ENCODE measurements around the gene IFIT3.
"Not testable (repeated sequence)": the region's sequence is repeated elsewhere in the genome, so short reads cannot be mapped to it uniquely, and the experiment has no call there.

Gene IFIT3

DNA sequence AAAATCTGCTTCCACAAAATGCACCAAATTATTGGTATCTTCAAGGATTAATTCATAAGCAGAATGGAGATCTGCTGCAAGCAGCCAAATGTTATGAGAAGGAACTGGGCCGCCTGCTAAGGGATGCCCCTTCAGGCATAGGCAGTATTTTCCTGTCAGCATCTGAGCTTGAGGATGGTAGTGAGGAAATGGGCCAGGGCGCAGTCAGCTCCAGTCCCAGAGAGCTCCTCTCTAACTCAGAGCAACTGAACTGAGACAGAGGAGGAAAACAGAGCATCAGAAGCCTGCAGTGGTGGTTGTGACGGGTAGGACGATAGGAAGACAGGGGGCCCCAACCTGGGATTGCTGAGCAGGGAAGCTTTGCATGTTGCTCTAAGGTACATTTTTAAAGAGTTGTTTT lies 12.1 kb downstream of the IFIT3 start:
- DNase-seq = no peak

DNA sequence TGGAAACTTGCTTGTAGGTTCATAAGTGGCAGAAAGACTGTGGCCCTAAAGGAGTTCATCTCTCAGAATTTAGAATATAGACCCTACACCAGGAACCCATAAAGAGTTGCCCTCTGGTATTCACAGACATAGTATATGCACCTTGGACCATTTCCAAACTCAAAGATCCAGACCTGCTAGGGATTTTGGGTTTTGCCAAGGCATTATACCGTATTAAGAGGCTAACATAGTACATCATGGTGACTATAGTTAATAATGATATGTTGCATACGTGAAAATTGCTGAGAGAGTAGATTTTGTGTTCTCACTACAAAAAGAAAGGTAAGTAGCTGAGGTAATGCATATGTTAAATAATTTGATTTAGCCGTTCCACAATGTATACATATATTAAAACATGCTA lies 13.9 kb downstream of the IFIT3 start:
- DNase-seq = no peak

DNA sequence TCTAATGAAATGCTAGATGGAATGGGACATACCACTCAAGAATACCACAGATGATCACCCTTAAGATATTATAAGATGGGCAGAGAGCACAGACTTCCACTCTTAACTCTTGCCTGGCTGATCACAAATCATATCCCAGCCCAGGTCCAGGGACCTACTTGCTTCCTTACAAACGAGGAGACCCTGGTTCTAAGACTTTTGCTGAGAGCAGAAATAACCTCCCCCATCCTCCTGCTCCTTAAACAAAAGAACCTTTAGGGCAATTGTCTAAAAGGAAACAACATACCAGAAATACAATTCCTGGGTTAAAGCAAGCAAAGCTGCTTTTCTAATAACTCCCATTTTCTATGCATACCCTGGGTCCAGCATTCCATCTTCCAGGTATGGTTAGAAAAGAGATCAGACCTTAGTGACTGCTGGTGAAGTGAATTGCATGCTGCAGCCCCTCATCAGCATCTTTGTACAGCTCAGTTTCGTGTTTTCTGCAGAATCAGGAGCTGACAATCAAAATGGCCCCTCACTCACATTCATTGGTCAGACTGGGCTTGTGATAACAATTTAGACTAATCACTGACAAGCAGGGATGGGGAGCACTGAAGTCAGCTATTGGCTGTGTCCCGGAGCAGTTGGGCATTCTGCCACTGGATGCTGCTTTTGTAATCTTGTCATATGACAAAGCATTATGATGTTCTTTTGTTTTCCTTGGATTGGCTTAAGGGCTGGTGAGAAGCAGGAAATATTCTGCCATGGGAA lies 14.6 kb downstream of the IFIT3 start:
- peak; percentile 50 for DNase-seq

DNA sequence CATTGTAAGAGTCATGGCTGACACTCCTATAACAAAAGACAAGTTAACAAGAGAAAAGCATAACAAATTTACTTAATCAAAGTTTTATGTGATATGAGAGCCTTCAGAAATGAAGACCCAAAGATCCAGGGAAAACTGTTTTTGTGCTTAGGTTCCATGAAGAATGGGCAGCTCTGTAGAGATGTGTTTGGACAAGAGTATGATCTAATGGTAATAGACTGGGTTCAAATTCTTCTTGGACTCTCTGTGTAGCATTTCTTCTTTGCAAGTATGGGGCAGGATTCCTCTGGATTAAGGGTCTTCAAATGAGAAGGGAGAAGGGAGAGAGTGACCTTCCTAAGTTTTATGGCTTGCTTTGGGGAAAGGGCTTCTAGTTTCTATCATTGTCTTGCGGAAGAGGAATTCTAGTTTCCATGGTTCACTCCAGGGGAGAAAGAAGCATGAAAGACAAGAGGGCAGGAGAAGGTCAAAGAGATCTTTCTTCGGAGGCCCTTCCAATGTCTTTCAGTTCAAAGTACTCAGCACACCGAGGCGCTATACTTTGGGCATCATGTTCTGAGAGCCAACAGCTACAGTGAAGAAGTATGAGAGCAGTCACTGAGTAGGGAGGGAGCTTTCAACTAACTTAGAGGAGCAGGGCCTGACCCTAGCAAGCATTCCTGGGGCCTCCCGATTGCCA lies 15.4 kb downstream of the IFIT3 start:
- no peak for DNase-seq

- DNase-seq = no peak
These were observed 16.4 kb downstream of the IFIT3 start for GRCh38 chr10:89344156-89344555.

DNA sequence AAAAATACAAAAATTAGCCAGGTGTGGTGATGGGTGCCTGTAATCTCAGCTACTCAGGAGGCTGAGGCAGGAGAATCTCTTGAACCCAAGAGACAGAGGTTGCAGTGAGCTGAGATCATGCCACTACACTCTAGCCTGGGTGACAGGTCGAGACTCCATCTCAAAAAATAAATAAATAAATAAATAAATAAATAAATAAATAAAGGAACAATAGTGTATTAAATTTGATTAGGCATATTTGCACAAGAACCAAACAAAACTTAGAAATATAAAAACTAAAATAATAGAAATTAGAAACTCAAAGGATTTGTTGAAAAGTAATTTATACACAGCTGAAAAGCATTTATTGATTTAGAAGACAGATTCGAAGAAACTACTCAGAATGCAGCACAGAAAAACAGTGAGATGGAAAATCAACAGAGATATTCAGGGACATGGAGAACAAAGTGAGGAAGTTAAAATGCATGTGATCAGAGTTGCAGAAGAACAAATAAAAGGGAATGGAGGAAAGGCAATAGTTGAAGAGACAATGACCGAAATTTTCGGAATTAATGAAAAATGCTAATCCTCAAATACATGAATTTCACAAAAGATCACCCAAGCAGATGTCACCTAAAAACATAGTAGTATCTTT lies 17.7 kb downstream of the IFIT3 start:
- no peak for DNase-seq

DNA sequence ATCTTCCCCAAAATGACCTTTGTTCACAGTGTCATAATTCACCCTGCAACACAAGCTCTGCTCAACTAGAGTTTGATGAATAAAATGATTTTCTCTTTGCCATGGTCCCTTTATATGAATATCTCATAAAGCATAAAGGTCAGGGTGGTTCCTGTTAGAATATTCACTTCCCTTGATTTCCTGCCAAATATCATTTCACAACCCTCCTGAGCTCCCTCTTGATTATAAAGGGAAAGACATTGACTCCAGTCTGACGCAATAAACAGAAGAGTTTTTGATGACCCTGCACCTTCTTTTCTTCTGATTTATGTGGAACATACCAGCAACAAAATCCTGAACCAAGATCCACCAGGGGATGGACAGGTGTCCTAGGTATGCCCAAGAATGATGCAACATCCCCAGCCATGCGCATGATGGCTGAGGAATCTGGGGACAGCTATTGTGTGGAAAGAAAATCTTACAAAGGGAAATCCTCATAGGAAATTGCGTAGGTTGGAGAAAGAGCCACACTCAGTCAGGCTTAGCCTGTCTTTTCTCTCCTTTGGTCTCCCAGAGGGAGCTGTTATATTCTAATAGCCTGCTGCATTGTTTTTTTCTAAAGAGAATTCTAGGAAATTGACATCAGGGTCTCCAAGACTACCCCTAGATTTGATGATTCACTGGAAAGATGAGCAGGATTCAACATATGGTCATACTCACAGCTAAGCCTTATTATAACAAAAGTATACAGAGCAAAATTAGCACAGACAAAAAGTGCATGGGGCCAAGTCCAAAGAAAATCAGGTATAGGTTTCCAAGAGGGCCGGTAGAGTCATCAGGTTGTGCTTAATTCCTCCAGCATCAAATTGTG lies 18.8 kb downstream of the IFIT3 start:
- DNase-seq = no peak

- DNase-seq = no peak
These were observed 20.1 kb downstream of the IFIT3 start for GRCh38 chr10:89347701-89348457.

DNA sequence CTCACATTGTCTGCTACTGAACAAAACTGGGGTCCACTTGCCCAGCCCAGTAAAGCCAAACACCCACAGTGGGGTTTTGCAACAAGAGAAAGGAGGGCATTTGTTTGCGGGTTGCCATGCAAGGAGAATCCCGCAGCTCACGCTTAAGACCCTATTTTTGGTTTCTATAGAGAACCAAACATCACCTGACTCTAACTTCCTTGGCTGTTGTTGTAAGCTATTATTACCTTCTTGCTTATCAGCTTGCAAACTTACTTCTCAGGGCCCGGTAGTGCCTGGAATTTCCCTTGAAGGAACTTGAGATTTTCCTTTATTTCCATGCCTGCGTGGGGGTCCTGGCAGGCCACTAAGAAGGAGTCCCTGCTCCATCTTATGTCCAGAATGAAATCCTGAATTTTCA lies 20.7 kb downstream of the IFIT3 start:
- DNase-seq = no peak

GRCh38 chr10:89348975-89349374 lies 21.2 kb downstream of the IFIT3 start:
- no peak for DNase-seq

GRCh38 chr10:89350631-89351315 lies 23.0 kb downstream of the IFIT3 start:
- not testable (repeated sequence) for DNase-seq

DNA sequence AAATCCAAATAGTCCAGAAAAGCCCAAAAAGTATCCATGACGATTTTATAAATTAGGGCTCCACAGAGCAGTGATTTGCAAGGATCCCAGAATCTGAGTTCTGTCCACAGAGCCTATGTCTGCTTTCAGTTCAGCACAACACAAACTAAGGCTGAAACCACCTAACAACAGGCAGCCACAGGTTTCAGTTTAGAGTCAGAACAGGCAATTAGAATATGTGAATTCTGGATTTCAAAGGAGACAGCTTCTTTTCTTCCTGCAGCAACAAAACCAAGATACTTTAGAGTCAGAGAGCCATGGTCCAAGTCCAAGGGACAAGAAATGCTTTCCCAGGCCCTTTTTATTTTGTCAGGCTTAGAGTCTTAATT lies 23.6 kb downstream of the IFIT3 start:
- DNase-seq = no peak

DNA sequence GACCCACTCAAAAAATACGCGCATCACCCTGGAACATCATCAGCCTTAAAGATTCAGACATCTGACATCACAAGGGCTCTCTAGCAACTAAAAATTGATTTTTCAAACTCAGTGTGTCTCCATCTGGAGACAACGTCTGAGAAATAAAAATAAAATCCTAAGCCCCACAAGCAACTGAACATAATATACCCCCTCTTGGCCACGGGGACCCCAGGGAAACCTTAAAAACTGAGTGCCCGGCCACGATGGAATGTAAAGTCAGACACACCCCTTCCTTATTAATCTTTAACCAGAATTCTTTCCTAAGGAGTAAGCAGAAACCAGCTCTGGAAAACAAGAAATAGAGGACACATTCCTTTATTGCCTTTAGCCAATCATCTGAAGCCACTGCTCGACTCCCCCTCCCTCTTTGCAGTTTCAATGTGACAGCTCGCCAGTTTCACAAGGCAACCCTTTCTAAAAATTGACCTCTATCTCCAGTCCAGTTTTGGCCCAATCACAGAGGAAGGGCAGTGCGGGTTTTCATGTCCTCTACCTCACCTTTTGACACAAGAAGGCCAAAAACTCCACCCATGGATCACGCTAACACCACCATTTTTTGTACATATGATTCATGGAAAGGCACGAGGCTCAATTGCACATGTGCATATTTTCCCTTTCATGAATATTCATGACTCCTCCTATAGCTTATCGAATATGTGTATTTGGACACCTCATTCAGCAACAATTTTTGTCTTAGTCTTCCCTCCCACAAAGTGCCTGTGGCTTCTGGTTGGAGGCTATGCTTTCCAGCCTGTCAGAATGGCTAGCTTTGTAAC lies 24.2 kb downstream of the IFIT3 start:
- DNase-seq = no peak

DNA sequence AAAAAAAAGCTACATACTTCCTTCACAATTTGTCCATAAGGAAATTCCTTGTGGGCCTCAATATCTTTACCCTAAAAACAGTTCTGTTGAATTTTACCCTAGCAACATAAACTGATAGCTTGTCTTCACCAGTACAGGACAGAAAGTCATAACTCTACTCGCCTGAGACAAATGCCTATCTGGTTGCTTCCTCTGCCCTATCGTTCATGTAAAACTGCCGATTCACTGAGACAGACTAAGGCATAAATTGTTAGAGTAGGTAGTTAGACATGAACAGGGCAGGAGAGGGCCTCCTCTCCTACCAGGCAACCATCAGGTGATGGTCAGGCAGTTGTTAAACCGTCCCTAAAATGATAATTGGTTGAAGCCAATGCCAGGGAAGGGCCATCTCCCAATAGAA lies 25.0 kb downstream of the IFIT3 start:
- no peak for DNase-seq

DNA sequence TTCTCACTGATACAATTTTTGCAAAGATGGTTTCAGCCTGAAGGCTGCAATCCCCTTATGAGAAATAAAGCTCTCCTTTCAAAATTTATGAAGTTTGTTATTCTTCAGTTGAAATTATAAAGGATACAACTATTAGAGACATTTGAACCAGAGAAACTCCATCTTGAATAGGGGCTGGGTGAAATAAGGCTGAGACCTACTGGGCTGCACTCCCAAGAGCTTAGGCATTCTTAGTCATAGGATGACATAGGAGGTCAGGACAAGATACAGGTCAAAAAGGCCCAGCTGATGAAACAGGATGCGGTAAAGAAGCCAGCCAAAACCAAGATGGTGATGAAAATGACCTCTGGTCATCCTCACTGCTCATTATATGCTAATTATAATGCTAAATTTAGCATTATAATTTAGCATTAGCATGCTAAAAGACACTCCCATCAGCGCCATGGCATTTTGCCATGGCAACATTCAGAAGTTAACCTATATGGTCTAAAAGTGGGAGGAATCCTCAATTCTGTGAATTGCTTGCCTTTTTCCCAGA lies 27.7 kb downstream of the IFIT3 start:
- DNase-seq = no peak

GRCh38 chr10:89357096-89357495 lies 29.3 kb downstream of the IFIT3 start:
- DNase-seq = no peak

GRCh38 chr10:89357975-89358374 lies 30.2 kb downstream of the IFIT3 start:
- DNase-seq = no peak

GRCh38 chr10:89360157-89360556 lies 32.4 kb downstream of the IFIT3 start:
- no peak for DNase-seq

DNA sequence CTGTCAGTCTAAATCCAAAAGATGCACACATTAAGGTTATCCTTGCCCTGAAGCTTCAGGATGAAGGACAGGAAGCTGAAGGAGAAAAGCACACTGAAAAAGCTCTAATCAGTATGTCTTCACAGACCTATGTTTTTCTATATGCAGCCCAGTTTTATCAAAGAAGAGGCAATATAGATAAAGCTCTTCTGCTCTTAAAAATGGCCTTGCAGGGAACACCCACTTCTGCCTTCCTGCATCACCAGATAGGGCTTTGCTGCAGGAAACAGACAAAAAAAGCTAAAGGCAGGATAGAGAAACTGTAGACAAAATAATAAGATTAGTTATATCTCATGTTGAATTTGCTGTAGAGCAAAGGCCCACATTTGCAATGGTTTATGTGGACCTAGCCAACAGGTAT lies 35.1 kb downstream of the IFIT3 start:
- no peak for DNase-seq

- no peak for DNase-seq
These were observed 36.1 kb downstream of the IFIT3 start for GRCh38 chr10:89363729-89364442.
